Measurements from ENCODE around the gene NIPSNAP2.
"Not testable (repeated sequence)": the region's sequence is repeated elsewhere in the genome, so short reads cannot be mapped to it uniquely, and the experiment has no call there.

NIPSNAP2 gene

GRCh38 chr7:56046721-56047445 lies 82.5 kb downstream of the NIPSNAP2 start:
- DNase-seq (ENCODE audit: low read depth in 2 of 2) = no peak

- DNase-seq (ENCODE audit: low read depth in 2 of 2) = not testable (repeated sequence)
These were observed 83.2 kb downstream of the NIPSNAP2 start for GRCh38 chr7:56047446-56048116.

DNA sequence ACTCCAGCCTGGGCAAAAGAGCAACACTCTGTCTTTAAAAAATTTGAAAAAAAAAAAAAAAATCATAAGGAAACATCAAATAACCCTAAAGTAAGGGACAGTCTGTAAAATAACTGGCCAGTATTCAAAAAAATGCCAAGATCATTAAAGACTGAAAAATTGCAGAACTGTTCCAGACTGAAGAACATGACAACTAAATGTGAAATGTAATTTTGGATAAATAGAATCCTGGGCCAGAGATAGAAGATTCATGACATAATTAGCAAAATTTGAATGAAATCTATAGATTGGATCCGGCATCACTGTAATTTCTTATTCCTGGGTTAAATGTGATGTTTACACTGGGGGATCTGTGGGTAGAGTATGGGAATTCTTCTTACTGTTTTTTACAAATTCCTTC lies 83.9 kb downstream of the NIPSNAP2 start:
- no peak for DNase-seq (ENCODE audit: low read depth in 2 of 2)

DNA sequence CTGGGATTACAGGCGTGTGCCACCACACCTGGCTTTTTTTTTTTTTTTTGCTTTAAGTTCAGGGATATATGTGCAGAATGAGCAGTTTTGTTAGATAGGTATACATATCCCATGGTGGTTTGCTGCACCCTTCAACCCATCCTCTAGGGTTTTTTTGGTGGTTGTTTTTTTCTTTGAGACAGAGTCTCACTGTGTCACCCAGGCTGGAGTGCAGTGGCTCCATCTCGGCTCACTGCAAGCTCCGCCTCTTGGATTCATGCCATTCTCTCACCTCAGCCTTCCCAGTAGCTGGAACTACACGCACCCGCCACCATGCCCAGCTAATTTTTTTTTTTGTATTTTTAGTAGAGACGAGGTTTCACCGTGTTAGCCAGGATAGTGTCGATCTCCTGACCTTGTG lies 84.4 kb downstream of the NIPSNAP2 start:
- not testable (repeated sequence) for DNase-seq (ENCODE audit: low read depth in 2 of 2)
